Aorta (tissue), 5 donors: ENCODE measurements around the gene ASXL1. TPM values are rescaled to one million over a fixed set of nuclear protein-coding genes. Genes with fewer than 3 reads are reported as not detected.
A peak's percentile ranks its signal among the peaks of the same experiment; 100 is the strongest.

Experiments
- ATAC-seq: fragments of 200-7000 bp; cut with Tn5 transposase; one replicate; pipeline ENCODE4 v1.9.1; 2022; ENCODE audit warnings: moderate library complexity; ENCODE audit not compliant: low FRiP score
- DNase-seq, 2 donors: peaks; one replicate each; pipeline ENCODE4 v3.0.0-alpha.2; 2020
- H3K27ac ChIP-seq, 2 donors: one replicate each; pipeline ENCODE4 v1.5.1; 2013; ENCODE audit warnings: low read length in 2 of 2, mild to moderate bottlenecking in 2 of 2, moderate library complexity in 2 of 2, control low read depth in 1 of 2, inconsistent platforms in 1 of 2, low read depth in 1 of 2
- H3K27me3 ChIP-seq, 2 donors: one replicate each; pipeline ENCODE4 v1.6.1; 2013; ENCODE audit warnings: control low read depth in 1 of 2, low read length in 1 of 2, mild to moderate bottlenecking in 1 of 2, moderate library complexity in 1 of 2; ENCODE audit not compliant: insufficient read depth in 2 of 2, control insufficient read depth in 1 of 2
- H3K36me3 ChIP-seq, 2 donors: one replicate each; pipeline ENCODE4 v1.6.1; 2013; ENCODE audit warnings: control low read depth in 1 of 2, low read length in 1 of 2, mild to moderate bottlenecking in 1 of 2; ENCODE audit not compliant: insufficient read depth in 2 of 2, control insufficient read depth in 1 of 2
- H3K4me1 ChIP-seq, 2 donors: one replicate each; pipeline ENCODE4 v1.6.1; 2013; ENCODE audit warnings: low read length in 2 of 2, control low read depth in 1 of 2, mild to moderate bottlenecking in 1 of 2, moderate library complexity in 1 of 2; ENCODE audit not compliant: insufficient read depth in 2 of 2, control insufficient read depth in 1 of 2
- H3K4me3 ChIP-seq, 2 donors: one replicate each; pipeline ENCODE4 v1.5.1; 2013; ENCODE audit warnings: low read length in 2 of 2, control low read depth in 1 of 2, mild to moderate bottlenecking in 1 of 2
- H3K9me3 ChIP-seq: one replicate; pipeline ENCODE4 v1.6.1; 2013; ENCODE audit warnings: mild to moderate bottlenecking, low read length; ENCODE audit not compliant: control insufficient read depth
- WGBS, 2 donors: extraction: QIAGEN DNeasy Blood & Tissue Kit; methylation state at CpG; one replicate each; pipeline ENCODE4 v1.1.7; 2013; 5-methylcytosine and 5-hydroxymethylcytosine counted together
- intact Hi-C, 2 donors: fragments of 100-400 bp; cut with DNase I; formaldehyde crosslinking; loops; one replicate each; pipeline versions ENCODE4 v1.14.2 to v1.15.0; 2022
- polyA plus RNA-seq, 2 donors: library from polyadenylated mRNA; stranded (reverse); fragments of 200-250 nt; gene quantifications; one replicate each; pipeline ENCODE4 v1.2.3, GENCODE V29; 2013
- total RNA-seq, 2 donors: library from RNA; stranded (reverse); fragmentation: NEBNext Ultra II Directional; extraction: Animal tissue kit (Norgen Biotek cat#: 25700); gene quantifications; one replicate each; pipeline ENCODE4 v1.2.1, GENCODE V29; 2021
- donor health status: healthy with polysubstance abuse.
- donor health status: Bipolar disorder and iron deficiency.
- donor health status: DM: no; HTN: no; CAD: no.
- donor health status: DM: no; HTN: no; CAD: no.
- donor health status: DM: yes; HTN: yes; CAD: no.

Gene ASXL1
- total and polyA plus RNA-seq, 4 donors: 18.0 to 102 (median 72.1) TPM

DNA sequence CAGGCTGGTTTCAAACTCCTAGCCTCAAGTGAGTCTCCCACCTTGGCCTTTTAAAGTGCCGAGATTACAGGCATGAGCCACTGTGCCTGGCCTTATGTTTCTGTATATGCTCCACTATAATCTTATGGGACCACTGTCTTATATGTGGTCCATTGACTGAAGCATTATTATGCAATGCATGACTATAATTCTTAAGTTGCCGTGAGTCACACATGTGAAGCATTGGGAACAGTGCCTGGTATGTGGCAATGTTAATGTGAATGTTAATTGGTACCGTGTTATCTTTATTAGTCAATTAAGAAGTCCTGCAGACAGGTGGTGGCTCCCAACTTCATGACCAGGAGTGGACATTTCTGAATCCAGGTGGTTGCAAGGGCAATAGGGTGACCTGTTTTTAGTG is 14.7 kb upstream of the ASXL1 start:
- Histone ChIP-seq H3K4me1 (no peaks in the 10 kb centered on the region), H3K4me3 (no peak overlapping the region), H3K27ac (no peak overlapping the region), H3K27me3 (no peaks in the 10 kb centered on the region), H3K36me3 (no peaks in the 10 kb centered on the region), H3K9me3 (no peaks in the 10 kb centered on the region)
- intact Hi-C loops: no loop called here
- ATAC-seq (no peak), DNase-seq (no peak)
- WGBS, 2 donors: 91 to 92% methylated on average over 3 of the region's 3 CpGs

DNA sequence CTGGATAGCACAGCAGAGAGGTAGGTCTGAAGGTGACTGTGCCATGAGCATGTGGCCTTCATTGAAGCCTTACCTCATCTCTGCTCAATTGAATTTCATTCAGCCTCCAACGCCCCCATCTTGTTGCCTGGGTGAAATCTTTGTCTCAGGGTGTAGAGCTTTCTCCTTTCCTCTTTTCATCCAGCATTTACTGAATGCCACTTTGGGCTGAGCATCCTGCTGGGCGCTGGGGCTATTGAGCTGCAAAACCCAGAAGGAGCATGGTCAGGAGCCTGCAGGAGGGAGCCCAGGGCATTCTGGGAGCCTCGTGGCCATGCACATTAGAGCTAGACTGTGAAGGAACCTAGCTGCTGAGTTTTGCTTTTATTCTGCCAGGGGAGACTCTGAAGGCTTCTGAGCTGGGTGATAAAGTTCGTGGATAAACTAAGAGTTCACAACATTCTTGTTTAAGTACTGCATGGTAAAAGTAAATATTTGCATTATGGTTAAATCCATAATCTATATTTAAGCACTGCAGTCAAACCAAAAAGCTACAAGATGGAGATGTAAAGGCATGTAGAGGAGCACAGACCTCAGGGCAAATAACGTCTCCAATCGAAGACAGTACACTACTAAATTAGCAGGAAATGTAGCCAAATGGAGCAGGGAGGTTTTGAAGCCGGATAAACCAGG is 13.2 kb upstream of the ASXL1 start:
- no peaks in the 10 kb centered on the region for H3K36me3 ChIP-seq
- no peaks in the 10 kb centered on the region for H3K27me3 ChIP-seq
- ATAC-seq (no peak), DNase-seq (no peak)
- H3K4me3 ChIP-seq: no peak overlapping the region
- intact Hi-C loops: no loop called here
- no peaks in the 10 kb centered on the region for H3K4me1 ChIP-seq
- H3K27ac ChIP-seq: no peak overlapping the region
- 36 to 41% methylated on average over 7 of the region's 7 CpGs for WGBS, 2 donors
- no peaks in the 10 kb centered on the region for H3K9me3 ChIP-seq

DNA sequence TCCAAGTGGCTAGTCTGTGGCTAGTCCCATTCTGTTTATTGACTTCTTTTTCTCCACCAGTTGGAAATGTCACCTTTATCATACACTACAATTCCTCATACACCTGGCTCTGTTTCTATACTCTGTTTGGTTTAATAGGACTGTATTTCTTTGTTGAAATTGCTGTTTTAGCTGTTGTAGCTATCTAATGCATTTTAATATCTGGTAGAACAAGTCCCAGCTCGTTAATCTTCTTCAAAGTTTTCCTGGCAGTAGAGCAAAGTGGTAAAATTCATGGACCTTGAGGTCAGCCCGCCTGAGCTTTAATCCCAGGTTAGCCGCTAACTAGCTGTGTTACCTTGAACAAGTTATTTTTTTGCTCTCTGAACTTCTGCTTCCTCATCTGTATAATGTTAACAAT is 9.9 kb upstream of the ASXL1 start:
- intact Hi-C loops: no loop called here
- DNase-seq: no peak
- ATAC-seq: no peak

DNA sequence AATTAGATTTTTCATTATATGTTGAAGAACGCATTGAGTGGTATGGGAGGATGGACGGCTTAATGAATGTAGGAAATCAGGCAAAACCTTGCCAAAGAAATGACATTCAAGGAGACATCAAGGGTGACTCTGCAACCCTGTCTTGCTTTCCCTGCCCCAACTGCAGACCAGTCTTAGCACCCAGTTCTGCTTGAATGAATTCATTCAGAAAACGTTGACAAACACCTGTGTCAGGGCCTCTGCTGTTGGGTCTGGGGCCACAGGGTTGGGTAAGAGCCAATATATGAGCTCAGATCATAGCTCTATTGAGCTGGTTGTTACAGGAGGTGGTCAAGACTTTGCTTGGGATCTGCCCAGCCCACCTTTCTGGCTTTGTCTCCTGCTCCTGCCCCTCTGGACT is 7.7 kb upstream of the ASXL1 start:
- H3K9me3 ChIP-seq: no peaks in the 10 kb centered on the region
- intact Hi-C loops: loop anchor here (10.0 kb wide), 2 partner anchors 94 to 146 kb away; partner anchors contain the start of genes PLAGL2 (in 1 of the 2) and POFUT1 (in 1 of the 2)
- 86 to 91% methylated on average over 3 of the region's 3 CpGs for WGBS, 2 donors
- H3K4me1 ChIP-seq: no peaks in the 10 kb centered on the region
- H3K4me3 ChIP-seq: no peak overlapping the region
- H3K27ac ChIP-seq: no peak overlapping the region
- no peaks in the 10 kb centered on the region for H3K36me3 ChIP-seq
- no peaks in the 10 kb centered on the region for H3K27me3 ChIP-seq
- no peak for ATAC-seq
- no peak for DNase-seq

More for the DNA sequence above, 9.9 kb upstream of the ASXL1 start:
- H3K4me1 ChIP-seq: no peaks in the 10 kb centered on the region
- no peaks in the 10 kb centered on the region for H3K36me3 ChIP-seq
- no peaks in the 10 kb centered on the region for H3K9me3 ChIP-seq
- H3K4me3 ChIP-seq: no peak overlapping the region
- no peaks in the 10 kb centered on the region for H3K27me3 ChIP-seq
- no peak overlapping the region for H3K27ac ChIP-seq
- WGBS, 2 donors: 88 to 91% methylated on average over 3 of the region's 3 CpGs

DNA sequence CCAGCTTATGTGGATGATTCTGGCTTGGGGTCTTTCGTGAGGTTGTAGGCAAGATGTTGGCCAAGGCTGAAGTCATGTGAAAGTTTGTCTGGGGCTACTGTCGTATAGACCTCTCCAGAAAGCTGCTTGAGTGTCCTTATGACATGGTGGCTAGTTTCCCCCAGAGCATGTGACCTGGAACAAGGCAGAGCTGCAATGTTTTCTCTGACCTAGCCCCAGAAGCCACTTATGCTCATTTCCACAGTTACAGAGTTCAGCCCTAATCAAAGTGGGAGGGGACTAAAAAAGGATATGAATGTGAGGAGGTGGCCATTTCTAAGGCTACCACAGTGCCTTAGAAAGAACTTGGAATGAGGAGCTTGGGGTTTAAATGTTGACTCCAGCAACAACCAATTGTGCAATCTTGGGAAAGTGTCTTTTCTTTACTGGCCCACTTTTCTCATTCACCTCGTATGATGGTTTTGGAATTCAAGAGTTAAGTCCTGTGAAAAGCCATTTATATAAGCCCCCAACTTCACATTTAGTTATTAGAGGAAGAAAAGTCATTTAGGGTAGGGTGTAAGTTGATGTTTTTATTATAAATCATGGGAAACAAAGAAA is 5.9 kb upstream of the ASXL1 start:
- Histone ChIP-seq H3K27ac (no peak overlapping the region), H3K27me3 (no peaks in the 10 kb centered on the region), H3K36me3 (no peaks in the 10 kb centered on the region), H3K4me3 (no peak overlapping the region), H3K9me3 (no peaks in the 10 kb centered on the region), H3K4me1 (no peaks in the 10 kb centered on the region)
- intact Hi-C loops: loop anchor here (10.0 kb wide), 2 partner anchors 93 to 147 kb away; partner anchors contain the start of genes PLAGL2 (in 1 of the 2) and POFUT1 (in 1 of the 2)
- DNase-seq (no peak), ATAC-seq (no peak)
- 90 to 94% methylated on average over 3 of the region's 3 CpGs for WGBS, 2 donors

DNA sequence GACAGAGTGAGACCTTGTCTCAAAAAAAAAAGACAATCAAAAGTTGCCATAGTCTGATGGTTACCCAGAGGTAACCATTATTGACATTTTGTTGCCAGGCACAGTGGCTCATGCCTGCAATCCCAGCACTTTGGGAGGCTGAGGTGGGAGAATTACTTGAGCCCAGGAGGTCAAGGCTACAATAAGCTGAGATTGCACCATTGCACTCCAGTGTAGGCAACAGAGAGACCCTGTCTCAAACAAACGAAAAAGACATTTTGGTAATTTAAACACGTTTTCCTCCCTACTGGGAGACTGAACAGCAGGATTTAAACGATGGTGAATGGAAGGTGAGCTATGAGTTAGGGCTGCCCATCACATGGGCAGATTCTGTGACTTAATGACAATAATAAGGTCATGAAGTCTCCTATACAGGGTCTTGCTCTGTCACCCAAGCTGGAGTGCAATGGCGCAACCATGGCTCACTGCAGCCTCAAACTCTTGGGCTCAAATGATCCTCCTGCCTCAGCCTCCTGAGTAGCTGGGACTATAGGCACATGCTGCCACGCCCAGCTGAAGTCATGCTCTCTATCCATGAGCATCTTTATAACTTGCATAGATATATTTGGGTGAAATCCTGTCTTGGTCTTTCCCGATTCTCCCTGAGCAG is 4.2 kb upstream of the ASXL1 start:
- no peaks in the 10 kb centered on the region for H3K27me3 ChIP-seq
- DNase-seq (no peak), ATAC-seq (no peak)
- no peaks in the 10 kb centered on the region for H3K4me1 ChIP-seq
- no peaks in the 10 kb centered on the region for H3K36me3 ChIP-seq
- H3K27ac ChIP-seq: no peak overlapping the region
- H3K9me3 ChIP-seq: no peaks in the 10 kb centered on the region
- WGBS, 2 donors: 78 to 86% methylated on average over 6 of the region's 6 CpGs
- intact Hi-C loops: loop anchor here (10.0 kb wide), 2 partner anchors 91 to 149 kb away; partner anchors contain the start of genes PLAGL2 (in 1 of the 2) and POFUT1 (in 1 of the 2)
- no peak overlapping the region for H3K4me3 ChIP-seq

DNA sequence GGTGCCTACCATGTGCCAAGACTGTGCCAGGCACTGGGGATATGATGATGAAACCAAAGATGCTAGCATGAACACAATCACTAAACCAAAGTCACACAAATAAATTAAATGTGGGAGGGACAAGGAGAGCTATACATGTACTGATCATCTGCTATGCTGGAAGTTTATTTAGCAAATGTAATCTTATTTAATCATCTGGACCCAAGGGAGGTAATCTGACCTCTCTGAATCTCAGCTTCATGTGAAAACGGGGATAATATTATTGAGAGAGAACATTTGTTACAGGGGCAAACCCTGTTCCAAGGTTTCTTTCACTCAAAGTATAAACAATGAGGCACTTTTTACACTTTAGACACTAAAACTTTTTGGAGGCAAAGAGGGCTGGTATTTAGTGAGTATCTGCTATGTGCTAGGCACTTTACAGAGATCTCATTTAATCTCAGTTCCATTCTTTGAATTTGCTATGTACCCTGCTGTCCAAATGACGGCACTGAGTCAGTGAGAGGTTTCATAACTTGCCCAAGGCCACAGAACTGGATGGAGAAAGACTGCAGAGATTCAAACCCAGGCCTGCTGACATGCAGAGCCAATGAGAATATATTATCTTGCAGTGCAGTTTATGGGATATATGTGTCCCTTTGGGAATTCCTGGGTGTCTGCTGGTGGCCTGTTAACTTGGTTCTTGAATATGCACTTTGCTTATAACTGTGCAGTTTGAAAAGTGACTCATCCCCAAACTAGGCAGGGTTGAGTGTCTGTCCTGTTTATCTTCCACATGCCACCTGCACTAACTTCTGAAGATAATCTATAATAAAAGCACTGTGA is 3.3 kb upstream of the ASXL1 start:
- WGBS, 2 donors: 64 to 68% methylated on average over 2 of the region's 2 CpGs
- H3K36me3 ChIP-seq: no peaks in the 10 kb centered on the region
- intact Hi-C loops: loop anchor here (5.0 to 10.0 kb wide), 3 partner anchors 90 to 150 kb away; partner anchors contain the start of genes PLAGL2 (in 1 of the 2) and POFUT1 (in 1 of the 2)
- ATAC-seq (no peak), DNase-seq (no peak)
- H3K4me1 ChIP-seq: no peaks in the 10 kb centered on the region
- H3K27ac ChIP-seq: peak overlapping the region in 1 of 2 donors; percentile 6
- H3K27me3 ChIP-seq: no peaks in the 10 kb centered on the region
- H3K4me3 ChIP-seq: no peak overlapping the region
- H3K9me3 ChIP-seq: no peaks in the 10 kb centered on the region

DNA sequence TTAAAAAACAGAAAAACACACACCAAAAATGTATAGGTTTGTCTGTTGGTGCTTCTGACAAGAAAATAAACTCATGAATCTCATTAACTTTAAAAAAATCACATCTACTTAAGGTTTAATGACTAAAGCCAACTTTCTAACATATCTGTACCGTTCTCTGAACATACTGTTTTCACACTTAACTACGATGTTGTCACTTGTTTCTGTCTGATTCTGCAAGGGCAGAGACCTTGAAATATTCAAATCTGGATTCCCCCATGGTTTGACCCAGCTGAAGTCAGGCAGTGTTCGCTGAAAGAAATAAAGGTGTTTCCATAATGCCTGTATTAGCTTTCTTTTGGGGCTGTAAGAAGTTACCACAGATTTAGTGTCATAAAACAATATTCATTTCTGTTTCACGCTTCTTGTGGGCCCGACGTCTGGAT is 2.7 kb upstream of the ASXL1 start:
- intact Hi-C loops: loop anchor here (5.0 to 10.0 kb wide), 3 partner anchors 89 to 151 kb away; partner anchors contain the start of genes PLAGL2 (in 1 of the 2) and POFUT1 (in 1 of the 2)
- Histone ChIP-seq H3K4me3 (no peak overlapping the region), H3K27me3 (no peaks in the 10 kb centered on the region), H3K36me3 (no peaks in the 10 kb centered on the region), H3K27ac (no peak overlapping the region), H3K9me3 (no peaks in the 10 kb centered on the region), H3K4me1 (no peaks in the 10 kb centered on the region)
- ATAC-seq (no peak), DNase-seq (no peak)
- 91 to 92% methylated on average over 6 of the region's 6 CpGs for WGBS, 2 donors
